Transverse colon (tissue), 4 donors: ENCODE results near the gene GAB2. TPM values are rescaled to one million over a fixed set of nuclear protein-coding genes. Genes with fewer than 3 reads are reported as not detected.

ENCODE experiments used
- DNase-seq: peaks from one replicate; pipeline ENCODE4 v3.0.0-alpha.2; 2019
- H3K27ac ChIP-seq, 4 donors: fragments of 200-600 bp; sonication (generic); 2 replicates each; pipeline ENCODE4 v1.5.1; 2016 to 2018; ENCODE audit warnings: inconsistent platforms in 4 of 4
- H3K27me3 ChIP-seq: fragments of 200-600 bp; sonication (generic); 2 replicates; pipeline ENCODE4 v1.5.1; 2017; ENCODE audit warnings: inconsistent platforms
- H3K36me3 ChIP-seq, 4 donors: fragments of 200-600 bp; sonication (generic); 2 replicates each; pipeline ENCODE4 v1.5.1; 2017 to 2019; ENCODE audit warnings: inconsistent platforms in 4 of 4
- H3K4me1 ChIP-seq, 4 donors: fragments of 200-600 bp; sonication (generic); 2 replicates each; pipeline ENCODE4 v1.5.1; 2017 to 2020; ENCODE audit warnings: inconsistent platforms in 4 of 4
- H3K4me3 ChIP-seq, 4 donors: fragments of 200-600 bp; sonication (generic); 1 replicate in 1 of 4; 2 replicates in 3 of 4; pipeline versions ENCODE4 v1.5.1 to v1.6.1; 2017 to 2019; ENCODE audit warnings: inconsistent platforms in 4 of 4
- H3K9me3 ChIP-seq, 2 donors: fragments of 200-600 bp; sonication (generic); 2 replicates each; pipeline ENCODE4 v1.5.1; 2017 to 2019; ENCODE audit warnings: inconsistent platforms in 2 of 2
- CTCF ChIP-seq, 5 experiments: fragments of 200-600 bp in 3 of 5; fragments of 450-650 bp in 2 of 5; sonication (generic) in 3 of 5; IDR thresholded peaks; 1 replicate in 2 of 5; 2 replicates in 3 of 5; pipeline ENCODE4 v1.5.1; 2016 to 2017; ENCODE audit warnings: antibody characterized with exemption in 5 of 5, inconsistent platforms in 3 of 5, mild to moderate bottlenecking in 2 of 5, moderate library complexity in 1 of 5
- EP300 ChIP-seq: sonication (generic); formaldehyde crosslinking; IDR thresholded peaks from one replicate; pipeline ENCODE4 v1.6.1; 2017; ENCODE audit warnings: antibody characterized with exemption, low read depth
- POLR2A ChIP-seq: fragments of 450-650 bp; IDR thresholded peaks from one replicate; pipeline ENCODE4 v1.6.1; 2016; ENCODE audit warnings: antibody characterized with exemption, mild to moderate bottlenecking, moderate library complexity
- POLR2AphosphoS5 ChIP-seq, 3 donors: sonication (generic); formaldehyde crosslinking; IDR thresholded peaks; one replicate each; pipeline ENCODE4 v1.6.1; 2016; ENCODE audit warnings: antibody characterized with exemption in 3 of 3
- WGBS, 2 donors: methylation state at CpG; one replicate each; pipeline ENCODE4 v1.1.5; 2018; ENCODE audit warnings: low coverage in 1 of 2; 5-methylcytosine and 5-hydroxymethylcytosine counted together
- in situ Hi-C, 4 donors: fragments of 200-750 bp; cut with MboI; loops; one replicate each; pipeline versions ENCODE4 v1.15.0 to v1.15.1; 2017; ENCODE audit warnings: low sequenced_read_pairs in 3 of 4, low pct_ligation_motif_present in 1 of 4, low pct_unique_long_range_greater_than_20kb in 1 of 4
- intact Hi-C: fragments of 100-400 bp; cut with DNase I; formaldehyde crosslinking; loops from one replicate; pipeline ENCODE4 v1.15.1; 2023; ENCODE audit warnings: low total_unique reads
- total RNA-seq, 4 donors: library from RNA; depleted of rRNA; stranded (reverse); fragments of >200 nt; gene quantifications; one replicate each; pipeline ENCODE4 v1.1.0, GENCODE V29; 2016

The GAB2 gene
- total RNA-seq, 4 donors from 2014 or later, result 5.8 to 35.7 (median 22.9) TPM

- Histone ChIP-seq H3K36me3 (no peaks in the 10 kb centered on the region), H3K9me3 (no peaks in the 10 kb centered on the region), H3K4me1 (no peaks in the 10 kb centered on the region), H3K27me3 (no peaks in the 10 kb centered on the region), H3K27ac (no peak overlapping the region), H3K4me3 (no peak overlapping the region)
- no peak for TF ChIP-seq POLR2AphosphoS5 (IDR thresholded peaks at IDR 0.05)
- TF ChIP-seq CTCF (IDR thresholded peaks at IDR 0.05), result no peak
- TF ChIP-seq EP300, result no peak
- TF ChIP-seq POLR2A, result no peak
- WGBS, 2 donors, result 60 to 79% methylated on average over 1 to 3 of the region's 3 CpGs
- in situ Hi-C loops (no loop called here), intact Hi-C loops (loop anchor here (5.0 kb wide), 1 partner anchor 756 kb away; no protein-coding TSS in a partner anchor)
- DNase-seq, result no peak
Observed at GRCh38 chr11:78331711-78332110, 85.9 kb downstream of the GAB2 start.

DNA sequence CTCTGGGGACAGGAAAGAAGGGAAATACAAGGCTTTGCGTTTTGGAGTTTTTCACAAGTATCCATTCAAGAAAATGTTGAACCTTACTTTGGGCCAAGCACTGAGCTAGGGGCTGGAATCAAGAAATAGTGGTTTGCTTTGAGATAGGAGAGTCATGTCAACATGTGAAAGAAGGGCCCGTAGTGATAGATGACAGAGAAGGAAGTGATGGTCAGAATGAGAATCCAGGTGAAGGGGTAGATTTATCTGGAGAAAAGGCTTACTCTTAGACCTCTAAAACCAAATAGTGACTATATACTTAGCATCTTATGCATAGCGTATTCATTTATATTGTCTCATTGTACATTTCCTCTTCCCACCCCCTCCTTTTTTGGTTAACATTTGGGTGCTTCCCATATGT is 87.3 kb downstream of the GAB2 start:
- in situ Hi-C loops (no loop called here), intact Hi-C loops (loop anchor here (5.0 kb wide), 1 partner anchor 757 kb away; no protein-coding TSS in a partner anchor)
- no peak overlapping the region for H3K27ac ChIP-seq
- H3K9me3 ChIP-seq, result no peaks in the 10 kb centered on the region
- H3K27me3 ChIP-seq, result no peaks in the 10 kb centered on the region
- TF ChIP-seq POLR2A (no peak), EP300 (no peak), POLR2AphosphoS5 (IDR thresholded peaks at IDR 0.05) (no peak), CTCF (IDR thresholded peaks at IDR 0.05) (no peak)
- H3K4me3 ChIP-seq, result no peak overlapping the region
- H3K4me1 ChIP-seq, result no peaks in the 10 kb centered on the region
- H3K36me3 ChIP-seq, result no peaks in the 10 kb centered on the region
- WGBS, 2 donors, result 81 to 86% methylated on average over 3 of the region's 3 CpGs
- no peak for DNase-seq

DNA sequence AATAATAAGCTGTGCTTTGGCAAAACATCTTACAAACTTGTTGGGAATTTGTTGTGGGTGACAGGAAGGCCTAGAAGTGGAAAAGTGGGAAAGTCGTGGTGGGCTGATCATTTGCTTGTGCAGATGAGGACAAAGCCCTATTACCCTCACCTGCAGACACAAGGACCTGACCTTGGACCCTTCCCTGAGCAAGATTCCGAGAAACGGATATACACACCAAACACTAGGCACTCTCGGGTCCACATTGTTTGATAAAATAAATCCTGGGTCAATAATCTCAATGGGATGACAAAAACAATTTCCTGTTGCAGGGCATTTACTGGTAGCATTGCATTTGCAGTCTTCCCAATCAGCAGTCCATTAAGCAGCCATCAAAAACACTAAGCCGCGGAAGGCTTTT is 89.7 kb downstream of the GAB2 start:
- 50 to 92% methylated on average over 1 to 6 of the region's 6 CpGs for WGBS, 2 donors
- in situ Hi-C loops, result no loop called here
- Histone ChIP-seq H3K27me3 (no peaks in the 10 kb centered on the region), H3K9me3 (no peaks in the 10 kb centered on the region), H3K4me1 (no peaks in the 10 kb centered on the region), H3K27ac (no peak overlapping the region), H3K4me3 (no peak overlapping the region), H3K36me3 (no peaks in the 10 kb centered on the region)
- intact Hi-C loops, result loop anchor here (2.0 kb wide), 1 partner anchor 15 kb away; no protein-coding TSS in a partner anchor
- TF ChIP-seq POLR2AphosphoS5 (IDR thresholded peaks at IDR 0.05) (no peak), POLR2A (no peak), CTCF (IDR thresholded peaks at IDR 0.05) (no peak), EP300 (no peak)
- DNase-seq, result no peak

- Histone ChIP-seq H3K27ac (no peak overlapping the region), H3K27me3 (no peaks in the 10 kb centered on the region), H3K4me1 (peaks cover 0 to 2% (median 0%) of the 10 kb centered on the region in 4 donors), H3K4me3 (no peak overlapping the region), H3K36me3 (no peaks in the 10 kb centered on the region), H3K9me3 (no peaks in the 10 kb centered on the region)
- 68 to 77% methylated on average over 1 to 4 of the region's 4 CpGs for WGBS, 2 donors
- in situ Hi-C loops (no loop called here), intact Hi-C loops (no loop called here)
- DNase-seq, result no peak
- TF ChIP-seq CTCF (IDR thresholded peaks at IDR 0.05), result no peak
- TF ChIP-seq POLR2A, result no peak
- TF ChIP-seq EP300, result no peak
- TF ChIP-seq POLR2AphosphoS5 (IDR thresholded peaks at IDR 0.05), result no peak
Observed at GRCh38 chr11:78325274-78325781, 92.3 kb downstream of the GAB2 start.
